ENCODE results near the gene DDX54. TPM values are rescaled to one million over a fixed set of nuclear protein-coding genes. Genes with fewer than 3 reads are reported as not detected.

Gene DDX54
- total RNA-seq, 1 experiment from 2014 or later, result 83.0 TPM

DNA sequence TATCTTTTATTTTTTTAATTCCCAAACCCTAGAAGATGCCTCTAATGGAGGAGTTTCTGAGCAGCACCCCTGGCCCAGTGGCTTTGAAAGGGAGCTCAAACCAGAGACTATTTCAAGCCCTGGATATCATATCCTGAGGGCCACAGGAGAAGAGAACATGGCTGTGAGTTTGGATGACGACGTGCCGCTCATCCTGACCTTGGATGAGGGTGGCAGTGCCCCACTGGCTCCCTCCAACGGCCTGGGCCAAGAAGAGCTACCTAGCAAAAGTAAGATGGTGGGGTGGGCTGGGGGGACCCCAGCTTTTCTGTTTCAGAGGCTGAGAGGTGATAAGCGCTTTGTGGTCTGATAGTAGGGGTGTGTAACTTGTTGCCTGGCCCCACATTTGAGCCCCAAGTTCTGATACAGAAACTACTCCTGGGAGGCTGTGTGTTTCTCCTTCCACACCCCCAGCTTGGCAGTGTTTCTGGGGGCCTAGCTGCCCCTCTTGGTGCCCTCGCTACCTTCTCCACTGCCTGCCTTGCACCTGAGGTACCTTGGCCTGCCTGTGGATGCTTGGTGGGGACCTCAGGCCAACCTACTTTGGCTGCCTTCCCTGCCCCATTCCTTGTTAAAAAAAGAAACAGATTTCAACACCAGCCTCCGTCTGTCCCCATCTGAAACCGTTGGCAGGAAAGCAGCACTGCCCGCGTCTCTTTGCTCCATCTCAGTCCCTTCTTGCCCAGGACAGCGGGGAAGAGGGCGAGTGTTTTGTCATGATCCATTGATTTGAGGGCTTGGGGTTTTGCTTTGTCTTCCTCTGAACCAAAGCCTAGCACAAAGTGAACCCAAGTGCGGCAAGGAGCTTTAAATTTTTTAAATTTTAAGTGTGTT is 41.7 kb upstream of the DDX54 start:
- H3K4me1 Mint-ChIP-seq, result peaks cover 22% of the 10 kb centered on the region in 2 experiments
- H4K8ac ChIP-seq (replicated peaks; ENCODE audit: insufficient read length, low read depth, low read length), result no peak overlapping the region
- no peaks in the 10 kb centered on the region for H3K27me3 Mint-ChIP-seq (ENCODE audit: low read depth)
- H3K79me1 ChIP-seq (ENCODE audit: insufficient read depth, low read depth, low read length, poor library complexity, severe bottlenecking), result no peaks in the 10 kb centered on the region
- no peak overlapping the region for H3T11ph ChIP-seq (ENCODE audit: low read length)
- H2AFZ ChIP-seq (ENCODE audit: low read length), result no peak overlapping the region
- H3K4me3 Mint-ChIP-seq, result no peak overlapping the region
- no peak overlapping the region for H3K56ac ChIP-seq (ENCODE audit: insufficient read length, low read depth, low read length)
- no peak for DNase-seq
- no peak overlapping the region for H3K9ac ChIP-seq (ENCODE audit: extremely low read depth, insufficient read length, low read length)
- H3K9me3 ChIP-seq (ENCODE audit: control insufficient read depth, low read depth, low read length), result no peaks in the 10 kb centered on the region
- H3K27ac ChIP-seq (ENCODE audit: insufficient read length, low read depth, low read length), result no peak overlapping the region
- H3K23me2 ChIP-seq (ENCODE audit: insufficient read length, low read depth, low read length, poor library complexity, severe bottlenecking), result peaks cover 5% of the 10 kb centered on the region
- H3K27ac Mint-ChIP-seq, result peak overlapping the region in 2 of 3 experiments; percentile 68 to 77; a peak in 3 of 7 replicates
- no peak overlapping the region for H4K91ac ChIP-seq (ENCODE audit: insufficient read length, low read depth, low read length)
- H4K20me1 ChIP-seq (ENCODE audit: control insufficient read depth, insufficient read depth, insufficient read length), result no peaks in the 10 kb centered on the region
- peaks cover 0 to 3% of the 10 kb centered on the region in 2 experiments; a peak in 1 of 5 replicates for H3K9me3 Mint-ChIP-seq
- H3K4me1 ChIP-seq (ENCODE audit: insufficient read depth, low read length), result peaks cover 4% of the 10 kb centered on the region; the same call in 1 of the 2 replicates
- WGBS (ENCODE audit: extremely low coverage, insufficient read length, low lambda C conversion rate), result no CpG with 5 or more reads among the region's 13 CpGs
- no peak overlapping the region for H2BK15ac ChIP-seq (ENCODE audit: low read depth, low read length)
- no peaks in the 10 kb centered on the region for H3K27me3 ChIP-seq (ENCODE audit: insufficient read depth, low read length)
- H2AK5ac ChIP-seq (ENCODE audit: insufficient read length, low read length), result no peak overlapping the region
- H4K5ac ChIP-seq (ENCODE audit: insufficient read length, low read depth, low read length), result no peak overlapping the region
- peaks cover 1% of the 10 kb centered on the region; the same call in 1 of the 2 replicates for H3K79me2 ChIP-seq (ENCODE audit: insufficient read depth, low read length)
- no peak overlapping the region for H3K23ac ChIP-seq (ENCODE audit: insufficient read length, low read depth, low read length)
- H3K4ac ChIP-seq (ENCODE audit: low read depth, low read length), result no peak overlapping the region
- no peak overlapping the region for H3K14ac ChIP-seq (ENCODE audit: insufficient read depth, low read length)
- no peak overlapping the region for H2BK5ac ChIP-seq (ENCODE audit: insufficient read length, low read length)
- no peak overlapping the region for H2BK20ac ChIP-seq (ENCODE audit: low read depth, low read length, poor library complexity, severe bottlenecking)
- H2BK12ac ChIP-seq (ENCODE audit: insufficient read length, low read depth, low read length), result no peak overlapping the region
- no peak overlapping the region for H2BK120ac ChIP-seq (ENCODE audit: low read depth, low read length, poor library complexity, severe bottlenecking)
- peaks cover 24 to 38% (median 28%) of the 10 kb centered on the region in 3 experiments for H3K36me3 Mint-ChIP-seq (ENCODE audit: insufficient read depth in 1 of 3, low read depth in 3 of 3)
- TF ChIP-seq, protein P1, sequence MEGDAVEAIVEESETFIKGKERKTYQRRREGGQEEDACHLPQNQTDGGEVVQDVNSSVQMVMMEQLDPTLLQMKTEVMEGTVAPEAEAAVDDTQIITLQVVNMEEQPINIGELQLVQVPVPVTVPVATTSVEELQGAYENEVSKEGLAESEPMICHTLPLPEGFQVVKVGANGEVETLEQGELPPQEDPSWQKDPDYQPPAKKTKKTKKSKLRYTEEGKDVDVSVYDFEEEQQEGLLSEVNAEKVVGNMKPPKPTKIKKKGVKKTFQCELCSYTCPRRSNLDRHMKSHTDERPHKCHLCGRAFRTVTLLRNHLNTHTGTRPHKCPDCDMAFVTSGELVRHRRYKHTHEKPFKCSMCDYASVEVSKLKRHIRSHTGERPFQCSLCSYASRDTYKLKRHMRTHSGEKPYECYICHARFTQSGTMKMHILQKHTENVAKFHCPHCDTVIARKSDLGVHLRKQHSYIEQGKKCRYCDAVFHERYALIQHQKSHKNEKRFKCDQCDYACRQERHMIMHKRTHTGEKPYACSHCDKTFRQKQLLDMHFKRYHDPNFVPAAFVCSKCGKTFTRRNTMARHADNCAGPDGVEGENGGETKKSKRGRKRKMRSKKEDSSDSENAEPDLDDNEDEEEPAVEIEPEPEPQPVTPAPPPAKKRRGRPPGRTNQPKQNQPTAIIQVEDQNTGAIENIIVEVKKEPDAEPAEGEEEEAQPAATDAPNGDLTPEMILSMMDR (conservative IDR thresholded peaks at IDR 0.05), result no peak
- no peak overlapping the region for H3K4me2 ChIP-seq (ENCODE audit: insufficient read depth, insufficient read length, low read length)
- no peak overlapping the region for H3K18ac ChIP-seq (ENCODE audit: insufficient read length, low read depth, low read length)
